Lung (tissue), 12 donors: ENCODE results near the gene SLC6A6. TPM values are rescaled to one million over a fixed set of nuclear protein-coding genes. Genes with fewer than 3 reads are reported as not detected.

Source experiments
- ATAC-seq: fragments of 200-7000 bp; cut with Tn5 transposase; one replicate; pipeline ENCODE4 v1.9.1; 2020; ENCODE audit warnings: moderate number of reproducible peaks; ENCODE audit not compliant: insufficient read depth, low FRiP score
- DNase-seq, 3 donors: peaks; one replicate each; pipeline ENCODE4 v3.0.0-alpha.2; 2013 to 2017
- H3K27ac ChIP-seq, 2 donors: one replicate each; pipeline ENCODE4 v1.5.1; 2013; ENCODE audit warnings: mild to moderate bottlenecking in 2 of 2, moderate library complexity in 2 of 2, control low read depth in 1 of 2, inconsistent platforms in 1 of 2, low read depth in 1 of 2, low read length in 1 of 2
- H3K27me3 ChIP-seq, 3 donors: one replicate each; pipeline ENCODE4 v1.5.1; 2013; ENCODE audit warnings: low read length in 2 of 3; ENCODE audit not compliant: control insufficient read depth in 3 of 3, insufficient read depth in 3 of 3
- H3K36me3 ChIP-seq, 4 donors: one replicate each; pipeline ENCODE4 v1.5.1; 2013; ENCODE audit warnings: low read length in 4 of 4, mild to moderate bottlenecking in 1 of 4, moderate library complexity in 1 of 4; ENCODE audit not compliant: control insufficient read depth in 4 of 4, insufficient read depth in 4 of 4
- H3K4me1 ChIP-seq, 5 donors: one replicate each; pipeline ENCODE4 v1.5.1; 2013; ENCODE audit warnings: low read length in 5 of 5, mild to moderate bottlenecking in 2 of 5, moderate library complexity in 1 of 5; ENCODE audit not compliant: control insufficient read depth in 5 of 5, insufficient read depth in 5 of 5
- H3K4me3 ChIP-seq: one replicate; pipeline ENCODE4 v1.5.1; 2013; ENCODE audit warnings: mild to moderate bottlenecking, control low read depth, moderate library complexity
- H3K9ac ChIP-seq, 2 donors: one replicate each; pipeline ENCODE4 v1.5.1; 2013; ENCODE audit warnings: low read length in 2 of 2, control low read depth in 1 of 2; ENCODE audit not compliant: insufficient read depth in 1 of 2
- H3K9me3 ChIP-seq, 4 donors: one replicate each; pipeline ENCODE4 v1.5.1; 2013; ENCODE audit warnings: low read length in 3 of 4, mild to moderate bottlenecking in 1 of 4, moderate library complexity in 1 of 4; ENCODE audit not compliant: control insufficient read depth in 4 of 4, insufficient read depth in 3 of 4
- CTCF ChIP-seq: IDR thresholded peaks from 2 replicates; pipeline ENCODE4 v1.5.1; 2012; ENCODE audit warnings: mild to moderate bottlenecking; ENCODE audit errors: control extremely low read depth, extremely low read depth
- WGBS, 2 donors: extraction: QIAGEN DNeasy Blood & Tissue Kit; methylation state at CpG; one replicate each; pipeline ENCODE4 v1.1.7; 2013; 5-methylcytosine and 5-hydroxymethylcytosine counted together
- polyA plus RNA-seq, 2 donors: library from polyadenylated mRNA; stranded (reverse); fragments of 200-250 nt; gene quantifications; one replicate each; pipeline ENCODE4 v1.2.1, GENCODE V29; 2013
- total RNA-seq, 2 donors: library from RNA; depleted of rRNA in 1 of 2; stranded (reverse); fragments of >200 nt in 1 of 2; gene quantifications; one replicate each; pipeline ENCODE4 v1.2.1, GENCODE V29; 2014 to 2021
- donor health status: control.
- donor health status: control.
- donor health status: Bipolar disorder and iron deficiency.
- donor health status: healthy.
- donor health status: DM: yes; HTN: yes; CAD: no.

The SLC6A6 gene
- total and polyA plus RNA-seq, 4 donors: 16.1 to 96.3 (median 57.4) TPM

- Histone ChIP-seq H3K4me1 (peaks cover 0 to 30% (median 16%) of the 10 kb centered on the region in 5 donors), H3K27ac (peak overlapping the region in 1 of 2 donors; percentile 55), H3K27me3 (no peaks in the 10 kb centered on the region), H3K9me3 (no peaks in the 10 kb centered on the region), H3K9ac (no peak overlapping the region), H3K36me3 (peaks cover 0 to 2% (median 1%) of the 10 kb centered on the region in 4 donors), H3K4me3 (no peak overlapping the region)
- 26 to 44% methylated on average over 23 of the region's 23 CpGs for WGBS, 2 donors
- peak; percentile 42 to 68 (median 57) for DNase-seq
- ATAC-seq: peak; percentile 5
- no peak for TF ChIP-seq CTCF
These were observed 22.5 kb downstream of the SLC6A6 start for GRCh38 chr3:14424711-14425580.

GRCh38 chr3:14425581-14426304 lies 23.3 kb downstream of the SLC6A6 start:
- ATAC-seq: no peak
- Histone ChIP-seq H3K9ac (no peak overlapping the region), H3K4me3 (no peak overlapping the region), H3K9me3 (no peaks in the 10 kb centered on the region), H3K27ac (peak overlapping the region in 1 of 2 donors; percentile 55), H3K4me1 (peaks cover 0 to 24% (median 22%) of the 10 kb centered on the region in 5 donors), H3K27me3 (no peaks in the 10 kb centered on the region), H3K36me3 (peaks cover 0 to 2% (median 1%) of the 10 kb centered on the region in 4 donors)
- TF ChIP-seq CTCF: no peak
- 34 to 42% methylated on average over 16 of the region's 16 CpGs for WGBS, 2 donors
- no peak for DNase-seq

GRCh38 chr3:14426305-14426620 lies 23.9 kb downstream of the SLC6A6 start:
- Histone ChIP-seq H3K4me3 (no peak overlapping the region), H3K27ac (no peak overlapping the region), H3K9me3 (no peaks in the 10 kb centered on the region), H3K9ac (no peak overlapping the region), H3K4me1 (peaks cover 0 to 26% (median 21%) of the 10 kb centered on the region in 5 donors), H3K27me3 (no peaks in the 10 kb centered on the region), H3K36me3 (peaks cover 0 to 2% (median 1%) of the 10 kb centered on the region in 4 donors)
- ATAC-seq: no peak
- WGBS, 2 donors: 67 to 74% methylated on average over 5 of the region's 5 CpGs
- no peak for DNase-seq
- no peak for TF ChIP-seq CTCF
